HG03439 (cell line): ENCODE data around the gene TADA3.

Experiments
- ATAC-seq: cut with Tn5 transposase; IDR thresholded peaks from one replicate; pipeline ENCODE4 v1.9.1; 2021; ENCODE audit warnings: mild to moderate bottlenecking, moderate library complexity; ENCODE audit not compliant: unreplicated experiment

Gene TADA3, protein sequence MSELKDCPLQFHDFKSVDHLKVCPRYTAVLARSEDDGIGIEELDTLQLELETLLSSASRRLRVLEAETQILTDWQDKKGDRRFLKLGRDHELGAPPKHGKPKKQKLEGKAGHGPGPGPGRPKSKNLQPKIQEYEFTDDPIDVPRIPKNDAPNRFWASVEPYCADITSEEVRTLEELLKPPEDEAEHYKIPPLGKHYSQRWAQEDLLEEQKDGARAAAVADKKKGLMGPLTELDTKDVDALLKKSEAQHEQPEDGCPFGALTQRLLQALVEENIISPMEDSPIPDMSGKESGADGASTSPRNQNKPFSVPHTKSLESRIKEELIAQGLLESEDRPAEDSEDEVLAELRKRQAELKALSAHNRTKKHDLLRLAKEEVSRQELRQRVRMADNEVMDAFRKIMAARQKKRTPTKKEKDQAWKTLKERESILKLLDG

GRCh38 chr3:9792405-9793160 is at the start of gene TADA3, which contains the start of gene ARPC4:
Gene TADA3, minus strand, starts transcription at chr3:9792473. Its CDS starts 1,007 bp downstream, at chr3:9791466.
Gene ARPC4, plus strand, starts transcription at chr3:9793082. Its CDS starts 40 bp downstream, at chr3:9793122.
- peak; percentile 88 for ATAC-seq

GRCh38 chr3:9841015-9841414 is 48.7 kb upstream of the TADA3 start:
- ATAC-seq: no peak

DNA sequence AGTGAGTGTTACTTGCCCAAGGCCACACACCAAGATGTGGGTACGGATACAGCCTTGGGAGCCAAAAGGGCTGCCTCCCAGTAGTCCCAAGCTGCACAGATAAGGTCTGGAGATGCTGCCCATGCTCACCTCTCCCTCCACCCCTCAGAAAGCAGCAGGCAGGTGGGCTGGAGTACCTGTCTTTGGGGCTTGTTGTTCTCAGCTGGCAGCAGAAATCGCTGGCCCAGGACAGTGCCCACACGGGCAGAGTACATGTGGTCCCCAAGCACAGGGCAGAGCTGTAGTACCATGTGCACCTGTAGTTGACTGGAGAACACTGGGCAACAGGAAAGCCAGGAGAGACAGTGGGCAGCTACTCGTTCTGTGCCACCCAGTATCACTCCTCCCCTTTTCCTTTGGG is 46.6 kb upstream of the TADA3 start:
- no peak for ATAC-seq

GRCh38 chr3:9837701-9838582 is 45.7 kb upstream of the TADA3 start:
- ATAC-seq: no peak

- ATAC-seq: no peak
These were observed 42.5 kb upstream of the TADA3 start for GRCh38 chr3:9834520-9835380.

- ATAC-seq: no peak
These were observed 40.8 kb upstream of the TADA3 start for GRCh38 chr3:9833078-9833477.

DNA sequence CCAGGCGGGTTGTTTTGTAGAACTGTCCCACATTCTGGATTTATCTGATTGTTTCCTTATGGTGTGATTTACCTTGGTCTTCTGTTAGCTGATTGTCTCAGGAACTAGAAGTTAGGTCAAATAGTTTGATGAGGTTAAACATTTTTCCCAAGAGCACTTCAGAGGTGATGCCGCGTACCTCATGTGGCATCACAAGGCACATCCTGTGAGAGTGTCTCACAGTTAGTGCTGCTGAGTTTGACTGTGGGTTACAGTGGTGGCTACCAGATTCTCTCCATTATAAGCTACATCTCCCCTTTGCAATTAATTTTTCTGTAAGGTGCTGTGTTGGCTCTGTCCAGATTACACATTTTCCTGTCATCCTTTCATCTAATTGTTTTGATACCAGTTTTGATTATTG is 39.0 kb upstream of the TADA3 start:
- no peak for ATAC-seq

- no peak for ATAC-seq
These were observed 36.8 kb upstream of the TADA3 start for GRCh38 chr3:9828801-9829755.

- ATAC-seq: no peak
These were observed 34.7 kb upstream of the TADA3 start for GRCh38 chr3:9826815-9827573.

GRCh38 chr3:9825451-9826040 is 33.3 kb upstream of the TADA3 start:
- ATAC-seq: no peak

DNA sequence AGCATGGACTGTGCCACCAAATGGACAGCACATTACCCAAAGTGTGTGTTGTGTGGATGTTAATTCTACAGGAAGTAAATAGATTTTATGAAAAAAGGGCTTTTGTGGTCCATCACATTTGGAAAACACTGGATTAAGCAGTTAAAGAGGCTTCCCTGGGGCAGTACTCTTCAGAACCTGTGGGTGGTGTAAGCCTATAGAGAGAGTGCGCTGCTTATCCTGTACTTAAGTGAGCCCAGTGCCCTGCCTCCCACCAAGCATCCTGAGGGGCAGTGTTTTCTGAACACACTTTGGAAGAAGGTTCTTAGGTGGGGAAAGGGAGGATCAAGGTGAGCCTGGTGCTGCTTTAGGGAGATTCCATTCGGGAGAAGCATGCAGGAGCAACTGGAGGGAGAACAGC is 28.7 kb upstream of the TADA3 start:
- no peak for ATAC-seq

- ATAC-seq: no peak
These were observed 28.3 kb upstream of the TADA3 start for GRCh38 chr3:9820543-9820942.

- no peak for ATAC-seq
These were observed 26.5 kb upstream of the TADA3 start for GRCh38 chr3:9818666-9819335.

GRCh38 chr3:9817436-9817835 is 25.2 kb upstream of the TADA3 start:
- no peak for ATAC-seq

GRCh38 chr3:9815986-9816385 is 23.7 kb upstream of the TADA3 start:
- no peak for ATAC-seq

DNA sequence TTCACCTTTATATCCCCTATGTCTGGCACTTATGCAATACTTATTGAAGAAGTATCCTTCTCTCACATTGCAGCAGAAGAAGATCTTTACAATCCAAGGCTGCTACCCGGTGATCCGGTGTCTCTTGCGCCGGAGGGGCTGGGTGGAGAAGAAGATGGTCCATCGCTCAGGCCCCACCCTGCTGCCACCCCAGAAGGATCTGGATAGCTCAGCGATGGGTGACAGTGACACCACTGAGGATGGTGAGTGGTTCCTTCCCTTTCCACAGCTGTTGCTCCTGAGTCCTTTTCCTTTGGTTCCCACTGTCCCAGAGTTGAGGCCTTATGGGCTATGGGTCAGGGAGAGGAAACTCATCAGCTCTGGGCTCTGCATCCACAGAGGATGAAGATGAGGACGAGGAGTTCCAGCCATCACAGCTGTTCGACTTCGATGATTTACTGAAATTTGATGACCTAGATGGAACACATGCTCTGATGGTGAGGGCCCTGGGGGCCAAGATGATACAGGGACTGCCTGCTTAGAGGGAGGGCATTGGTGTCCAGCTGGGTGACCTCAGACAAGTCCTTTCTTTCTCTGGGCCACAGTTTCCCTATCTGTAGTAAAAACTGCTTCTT is 20.7 kb upstream of the TADA3 start:
- ATAC-seq: no peak

DNA sequence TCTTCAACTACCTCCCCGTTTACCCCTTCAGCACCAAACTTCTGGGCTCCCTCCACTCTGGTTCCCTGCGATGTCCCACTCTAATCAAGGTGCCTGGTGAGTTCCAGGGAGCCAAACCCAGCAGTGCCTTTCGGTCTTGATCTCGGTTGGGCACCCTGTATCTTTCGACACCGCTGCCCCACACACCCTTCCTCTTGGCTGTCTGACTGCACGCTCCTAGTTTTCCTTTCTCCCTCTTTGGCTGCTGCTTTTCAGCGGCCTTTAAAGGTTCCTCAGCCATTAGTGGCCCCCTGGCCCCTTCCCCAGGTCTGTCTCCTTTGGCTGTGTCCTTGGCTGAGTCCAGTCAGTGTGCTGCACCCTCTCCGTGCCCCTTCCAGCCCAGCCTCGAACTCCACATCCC is 18.6 kb upstream of the TADA3 start:
- ATAC-seq: no peak
